ENCODE measurements around the gene SRL. TPM values are rescaled to one million over a fixed set of nuclear protein-coding genes. Genes with fewer than 3 reads are reported as not detected.
A peak's percentile ranks its signal among the peaks of the same experiment; 100 is the strongest.

Gene SRL
- total RNA-seq, 4 donors from 2014 or later: 0.35 to 1.7 (median 0.63) TPM

GRCh38 chr16:4184038-4184702 is 57.7 kb downstream of the SRL start:
- Histone ChIP-seq H3K27me3 (no peaks in the 10 kb centered on the region), H3K27ac (peak overlapping the region; percentile 84 to 97 (median 91)), H3K4me1 (peaks cover 0 to 8% (median 5%) of the 10 kb centered on the region in 4 donors), H3K4me3 (peak overlapping the region; percentile 74 to 90 (median 79)), H3K9me3 (no peaks in the 10 kb centered on the region), H3K36me3 (no peaks in the 10 kb centered on the region)
- no peak for DNase-seq
- TF ChIP-seq, protein P1, sequence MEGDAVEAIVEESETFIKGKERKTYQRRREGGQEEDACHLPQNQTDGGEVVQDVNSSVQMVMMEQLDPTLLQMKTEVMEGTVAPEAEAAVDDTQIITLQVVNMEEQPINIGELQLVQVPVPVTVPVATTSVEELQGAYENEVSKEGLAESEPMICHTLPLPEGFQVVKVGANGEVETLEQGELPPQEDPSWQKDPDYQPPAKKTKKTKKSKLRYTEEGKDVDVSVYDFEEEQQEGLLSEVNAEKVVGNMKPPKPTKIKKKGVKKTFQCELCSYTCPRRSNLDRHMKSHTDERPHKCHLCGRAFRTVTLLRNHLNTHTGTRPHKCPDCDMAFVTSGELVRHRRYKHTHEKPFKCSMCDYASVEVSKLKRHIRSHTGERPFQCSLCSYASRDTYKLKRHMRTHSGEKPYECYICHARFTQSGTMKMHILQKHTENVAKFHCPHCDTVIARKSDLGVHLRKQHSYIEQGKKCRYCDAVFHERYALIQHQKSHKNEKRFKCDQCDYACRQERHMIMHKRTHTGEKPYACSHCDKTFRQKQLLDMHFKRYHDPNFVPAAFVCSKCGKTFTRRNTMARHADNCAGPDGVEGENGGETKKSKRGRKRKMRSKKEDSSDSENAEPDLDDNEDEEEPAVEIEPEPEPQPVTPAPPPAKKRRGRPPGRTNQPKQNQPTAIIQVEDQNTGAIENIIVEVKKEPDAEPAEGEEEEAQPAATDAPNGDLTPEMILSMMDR (IDR thresholded peaks at IDR 0.05): no peak
- peak in 1 of 2 donors; percentile 9 for TF ChIP-seq POLR2A (IDR thresholded peaks at IDR 0.05)

DNA sequence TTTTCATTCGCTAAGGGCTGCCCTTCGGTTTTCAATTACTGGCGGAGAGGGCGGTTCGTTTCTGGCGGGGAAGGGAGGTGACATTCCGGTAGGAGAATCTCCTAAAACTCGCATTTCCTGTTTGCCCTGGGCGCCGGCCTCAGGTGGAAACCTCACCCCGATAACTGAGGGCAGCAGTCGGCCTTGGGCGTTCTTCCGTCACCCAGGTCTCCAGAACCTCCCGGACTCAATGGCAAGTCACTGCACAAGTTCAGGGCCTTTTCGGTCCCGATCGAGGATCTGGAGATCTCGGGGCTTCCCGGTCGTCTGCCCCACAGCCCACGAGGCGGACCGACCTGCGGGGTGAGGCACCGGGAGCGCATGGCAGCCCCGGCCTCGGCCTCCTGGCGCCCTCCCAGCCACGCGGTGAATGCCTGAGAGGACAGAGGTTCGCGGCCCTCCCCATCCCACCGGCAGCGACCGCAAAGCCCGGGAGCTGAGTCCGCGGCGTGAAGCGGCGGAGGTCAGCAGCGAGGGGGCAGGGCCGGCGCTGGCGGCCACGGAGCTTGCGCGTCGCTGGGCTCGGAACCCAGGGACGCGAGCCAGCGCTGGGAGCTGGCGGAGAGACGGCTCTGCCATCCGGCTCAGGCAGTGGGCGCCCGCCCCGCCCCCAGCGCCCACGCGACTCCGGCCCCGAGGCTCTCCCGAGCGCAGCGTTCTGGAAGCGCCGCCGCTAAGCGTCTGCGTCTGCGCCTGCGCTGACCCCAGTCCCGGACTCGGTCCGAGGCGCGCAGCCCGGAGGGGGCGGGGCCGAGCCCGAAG is 58.4 kb downstream of the SRL start:
- H3K9me3 ChIP-seq: no peaks in the 10 kb centered on the region
- peaks cover 0 to 8% (median 5%) of the 10 kb centered on the region in 4 donors for H3K4me1 ChIP-seq
- DNase-seq: peak; percentile 75 to 96 (median 95)

DNA sequence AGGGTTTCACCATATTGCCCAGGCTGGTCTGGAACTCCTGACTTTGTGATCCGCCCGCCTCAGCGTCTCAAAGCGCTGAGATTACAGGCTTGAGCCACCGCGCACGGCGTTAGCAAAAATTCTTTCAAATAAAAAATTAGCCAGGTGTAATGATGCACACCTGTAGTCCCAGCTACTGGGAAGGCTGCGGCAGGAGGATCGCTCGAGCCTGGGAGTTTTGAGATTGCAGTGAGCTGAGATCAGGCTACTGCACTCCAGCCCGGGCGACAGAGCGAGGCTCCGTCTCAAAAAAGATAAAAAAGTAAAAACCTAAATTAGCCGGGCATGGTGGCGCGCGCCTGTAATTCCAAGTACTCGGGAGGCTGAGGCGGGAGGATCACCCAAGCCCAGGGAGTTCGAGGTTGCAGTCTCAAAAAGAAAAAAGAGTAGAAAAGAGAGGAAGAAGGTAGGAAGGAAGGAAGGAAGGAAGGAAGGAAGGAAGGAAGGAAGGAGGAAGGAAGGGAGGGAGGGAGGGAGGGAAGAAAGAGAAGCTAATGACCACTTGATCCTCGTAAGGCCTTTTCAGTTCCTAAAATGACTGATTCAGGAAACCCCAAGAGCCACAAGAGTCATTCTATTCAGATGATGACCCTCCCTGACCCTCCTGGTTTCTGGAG is 59.2 kb downstream of the SRL start:
- no peaks in the 10 kb centered on the region for H3K36me3 ChIP-seq
- peak overlapping the region; percentile 84 to 97 (median 91) for H3K27ac ChIP-seq
- peaks cover 0 to 8% (median 5%) of the 10 kb centered on the region in 4 donors for H3K4me1 ChIP-seq
- peak overlapping the region; percentile 74 to 90 (median 79) for H3K4me3 ChIP-seq
- no peaks in the 10 kb centered on the region for H3K9me3 ChIP-seq
- H3K27me3 ChIP-seq: no peaks in the 10 kb centered on the region
- no peak for TF ChIP-seq POLR2A (IDR thresholded peaks at IDR 0.05)
- TF ChIP-seq, protein P1 (IDR thresholded peaks at IDR 0.05): no peak
- DNase-seq: no peak

More for the DNA sequence above, 58.4 kb downstream of the SRL start:
- peak overlapping the region; percentile 84 to 97 (median 91) for H3K27ac ChIP-seq
- peak overlapping the region; percentile 74 to 90 (median 79) for H3K4me3 ChIP-seq
- no peaks in the 10 kb centered on the region for H3K27me3 ChIP-seq
- no peaks in the 10 kb centered on the region for H3K36me3 ChIP-seq
- TF ChIP-seq, protein P1 (IDR thresholded peaks at IDR 0.05): peak in 3 of 6 experiments; percentile 10 to 39 (median 29)
- peak; percentile 79 to 81 for TF ChIP-seq POLR2A (IDR thresholded peaks at IDR 0.05)

DNA sequence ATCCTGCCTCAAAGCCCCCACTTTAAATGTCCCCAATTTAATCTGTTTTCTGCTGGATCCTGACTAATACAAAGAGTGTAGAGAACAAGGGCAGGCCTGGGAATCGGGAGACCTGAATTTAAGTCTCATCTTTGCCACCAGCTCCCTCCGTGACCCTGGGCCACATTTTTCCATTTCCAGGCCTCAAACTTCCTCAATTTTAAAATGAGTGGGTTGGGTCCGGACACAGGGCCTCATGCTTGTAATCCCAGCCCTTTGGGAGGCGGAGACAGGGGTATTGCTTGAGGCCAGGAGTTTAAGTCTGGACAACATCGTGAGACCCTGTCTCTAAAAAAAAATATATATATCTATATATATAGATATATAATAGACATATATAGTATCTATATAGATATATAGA is 61.4 kb downstream of the SRL start:
- H3K4me1 ChIP-seq: peaks cover 0 to 8% (median 5%) of the 10 kb centered on the region in 4 donors
- no peak overlapping the region for H3K4me3 ChIP-seq
- H3K36me3 ChIP-seq: no peaks in the 10 kb centered on the region
- H3K27me3 ChIP-seq: no peaks in the 10 kb centered on the region
- H3K9me3 ChIP-seq: no peaks in the 10 kb centered on the region
- no peak for DNase-seq
- H3K27ac ChIP-seq: no peak overlapping the region
- TF ChIP-seq POLR2A (IDR thresholded peaks at IDR 0.05): no peak
- TF ChIP-seq, protein P1 (IDR thresholded peaks at IDR 0.05): no peak

- TF ChIP-seq, protein P1 (IDR thresholded peaks at IDR 0.05): no peak
- TF ChIP-seq POLR2A (IDR thresholded peaks at IDR 0.05): no peak
- no peak for DNase-seq
- no peaks in the 10 kb centered on the region for H3K36me3 ChIP-seq
Observed at GRCh38 chr16:4179763-4180260, 62.1 kb downstream of the SRL start.

More at GRCh38 chr16:4179763-4180260, 62.1 kb downstream of the SRL start:
- Histone ChIP-seq H3K27ac (no peak overlapping the region), H3K4me3 (no peak overlapping the region), H3K27me3 (no peaks in the 10 kb centered on the region), H3K9me3 (no peaks in the 10 kb centered on the region), H3K4me1 (peaks cover 0 to 8% (median 5%) of the 10 kb centered on the region in 4 donors)
